GM23338 (cell line): ENCODE measurements around the gene CENPP.

Source experiments
- CREB1 ChIP-seq: fragments of 250-450 bp; sonication (Bioruptor Pico); IDR thresholded peaks from 2 replicates; pipeline ENCODE4 v1.5.0; 2020; ENCODE audit warnings: low read depth, mild to moderate bottlenecking, moderate library complexity
- CTCF ChIP-seq, 2 experiments: fragments of 200-600 bp in 1 of 2; sonication (generic) in 1 of 2; conservative IDR thresholded peaks; 2 replicates each; pipeline versions ENCODE4 v1.5.1 to v1.6.1; 2016 to 2017; ENCODE audit warnings: antibody characterized with exemption in 2 of 2, low read depth in 2 of 2, mild to moderate bottlenecking in 2 of 2, moderate library complexity in 1 of 2
- ETS1 ChIP-seq: IDR thresholded peaks from 2 replicates; pipeline ENCODE4 v1.6.1; 2016; ENCODE audit warnings: antibody characterized with exemption
- EZH2 ChIP-seq: fragments of 200-600 bp; sonication (generic); IDR thresholded peaks from one replicate; pipeline ENCODE4 v1.8.0; 2017; ENCODE audit warnings: antibody characterized with exemption, mild to moderate bottlenecking, low read depth; ENCODE audit not compliant: unreplicated experiment
- EZH2phosphoT487 ChIP-seq: fragments of 200-600 bp; sonication (generic); IDR thresholded peaks from one replicate; pipeline ENCODE4 v1.8.1; 2018; ENCODE audit warnings: antibody characterized with exemption; ENCODE audit not compliant: unreplicated experiment
- JUNB ChIP-seq: IDR thresholded peaks from one replicate; pipeline ENCODE4 v1.6.1; 2016; ENCODE audit warnings: antibody characterized with exemption; ENCODE audit not compliant: unreplicated experiment
- NANOG ChIP-seq: IDR thresholded peaks from 2 replicates; pipeline ENCODE4 v1.6.1; 2016; ENCODE audit warnings: antibody characterized with exemption, borderline replicate concordance
- POLR2AphosphoS5 ChIP-seq: IDR thresholded peaks from 2 replicates; pipeline ENCODE4 v1.6.1; 2016; ENCODE audit warnings: antibody characterized with exemption, low read depth
- REST ChIP-seq: IDR thresholded peaks from one replicate; pipeline ENCODE4 v1.6.1; 2018; ENCODE audit warnings: antibody characterized with exemption; ENCODE audit not compliant: unreplicated experiment
- STAT1 ChIP-seq: IDR thresholded peaks from one replicate; pipeline ENCODE4 v1.6.1; 2016; ENCODE audit warnings: antibody characterized with exemption; ENCODE audit not compliant: unreplicated experiment
- ZNF114 ChIP-seq: fragments of 250-450 bp; sonication (Bioruptor Pico); IDR thresholded peaks from 2 replicates; pipeline ENCODE4 v1.5.0; 2020; ENCODE audit warnings: mild to moderate bottlenecking, moderate library complexity
- ZNF331 ChIP-seq: fragments of 250-450 bp; sonication (Bioruptor Pico); IDR thresholded peaks from 2 replicates; pipeline ENCODE4 v1.5.0; 2020; ENCODE audit warnings: low read depth, mild to moderate bottlenecking, moderate library complexity
- ZNF462 ChIP-seq: fragments of 250-450 bp; sonication (Bioruptor Pico); IDR thresholded peaks from 2 replicates; pipeline ENCODE4 v1.5.0; 2020; ENCODE audit warnings: mild to moderate bottlenecking, moderate library complexity

GRCh38 chr9:92294297-92294676 is 31.5 kb upstream of the CENPP start:
- TF ChIP-seq CTCF (conservative IDR thresholded peaks at IDR 0.05; ENCODE audit: low read depth in 2 of 2) (no peak), ZNF462 (CRISPR knock-in tag) (no peak), EZH2 (no peak), POLR2AphosphoS5 (no peak), REST (no peak), ZNF331 (CRISPR knock-in tag) (no peak), EZH2phosphoT487 (no peak), JUNB (no peak), NANOG (no peak), CREB1 (CRISPR knock-in tag) (no peak), ZNF114 (CRISPR knock-in tag) (no peak), STAT1 (no peak), ETS1 (no peak)
